Measurements from ENCODE around the gene FBL.
A peak's percentile ranks its signal among the peaks of the same experiment; 100 is the strongest.
"Not testable (repeated sequence)": the region's sequence is repeated elsewhere in the genome, so short reads cannot be mapped to it uniquely, and the experiment has no call there.

Gene FBL

DNA sequence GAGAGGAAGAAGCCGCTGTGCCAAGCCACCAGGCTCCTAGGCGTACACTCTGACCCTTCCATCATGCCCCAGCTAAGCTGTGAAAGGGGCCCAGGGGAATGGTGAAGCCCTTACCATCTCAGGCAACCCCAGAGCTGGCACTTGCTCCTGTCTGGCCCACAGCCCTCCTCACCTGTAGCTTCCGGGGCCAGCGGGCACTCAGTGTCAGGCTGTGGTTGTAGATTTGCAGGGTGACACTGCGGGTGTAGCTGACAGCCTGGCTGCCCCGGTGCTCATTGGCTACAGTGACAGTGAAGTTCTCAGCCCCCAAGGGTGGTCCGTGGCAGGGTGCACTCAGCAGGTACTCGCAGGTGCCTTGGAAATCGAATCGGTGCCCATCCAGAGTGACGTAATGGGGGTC is 30.3 kb upstream of the FBL start:
- DNase-seq (ENCODE audit: low spot score) = not testable (repeated sequence)

DNA sequence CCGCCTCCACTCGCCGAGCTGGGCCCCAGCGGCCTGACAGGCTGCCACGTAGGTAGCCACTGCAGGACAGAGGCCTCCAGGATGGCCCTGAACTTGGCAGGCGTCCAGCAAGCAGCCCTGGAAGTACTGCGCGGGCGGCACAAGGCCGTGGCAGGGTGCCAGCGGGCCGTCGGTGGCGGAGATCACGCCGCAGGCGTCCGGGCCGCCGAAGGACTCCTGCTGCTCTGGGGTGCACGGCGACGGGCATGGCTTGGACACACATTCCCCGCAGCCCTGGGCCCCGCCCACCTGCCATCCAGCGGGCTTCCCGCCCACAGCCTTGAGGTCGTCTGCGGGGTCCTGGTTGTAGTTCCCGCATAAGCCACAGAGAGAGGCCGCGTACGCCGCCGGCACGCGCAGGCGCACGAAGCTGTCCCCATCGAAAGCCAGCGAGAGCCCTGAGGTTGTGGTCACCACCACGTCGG is 29.3 kb upstream of the FBL start:
- DNase-seq (ENCODE audit: low spot score) = not testable (repeated sequence)

GRCh38 chr19:39874404-39874803 is 28.2 kb upstream of the FBL start:
- DNase-seq (ENCODE audit: low spot score) = no peak

DNA sequence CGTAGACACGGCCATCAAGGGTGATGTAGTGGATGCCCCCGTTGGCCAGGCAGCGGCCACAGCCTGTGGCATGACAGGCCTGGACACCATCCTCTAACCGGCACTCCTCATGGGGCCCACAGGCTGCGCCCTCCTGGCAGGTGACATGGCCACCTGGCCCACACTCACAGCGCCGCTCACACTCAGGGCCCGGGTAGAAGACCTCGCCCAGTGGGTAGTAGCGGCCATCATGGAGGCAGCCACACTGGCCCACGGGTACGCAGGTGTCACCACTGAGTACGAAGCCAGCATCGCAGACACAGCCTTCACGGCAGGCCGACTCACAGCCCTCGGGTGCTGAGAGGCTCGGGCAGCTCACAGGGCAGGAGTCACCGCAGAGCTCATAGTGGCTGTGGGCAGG is 27.2 kb upstream of the FBL start:
- DNase-seq (ENCODE audit: low spot score) = no peak

GRCh38 chr19:39871886-39872866 is 26.0 kb upstream of the FBL start:
- no peak for DNase-seq (ENCODE audit: low spot score)

GRCh38 chr19:39871362-39871761 is 25.2 kb upstream of the FBL start:
- DNase-seq (ENCODE audit: low spot score) = no peak

DNA sequence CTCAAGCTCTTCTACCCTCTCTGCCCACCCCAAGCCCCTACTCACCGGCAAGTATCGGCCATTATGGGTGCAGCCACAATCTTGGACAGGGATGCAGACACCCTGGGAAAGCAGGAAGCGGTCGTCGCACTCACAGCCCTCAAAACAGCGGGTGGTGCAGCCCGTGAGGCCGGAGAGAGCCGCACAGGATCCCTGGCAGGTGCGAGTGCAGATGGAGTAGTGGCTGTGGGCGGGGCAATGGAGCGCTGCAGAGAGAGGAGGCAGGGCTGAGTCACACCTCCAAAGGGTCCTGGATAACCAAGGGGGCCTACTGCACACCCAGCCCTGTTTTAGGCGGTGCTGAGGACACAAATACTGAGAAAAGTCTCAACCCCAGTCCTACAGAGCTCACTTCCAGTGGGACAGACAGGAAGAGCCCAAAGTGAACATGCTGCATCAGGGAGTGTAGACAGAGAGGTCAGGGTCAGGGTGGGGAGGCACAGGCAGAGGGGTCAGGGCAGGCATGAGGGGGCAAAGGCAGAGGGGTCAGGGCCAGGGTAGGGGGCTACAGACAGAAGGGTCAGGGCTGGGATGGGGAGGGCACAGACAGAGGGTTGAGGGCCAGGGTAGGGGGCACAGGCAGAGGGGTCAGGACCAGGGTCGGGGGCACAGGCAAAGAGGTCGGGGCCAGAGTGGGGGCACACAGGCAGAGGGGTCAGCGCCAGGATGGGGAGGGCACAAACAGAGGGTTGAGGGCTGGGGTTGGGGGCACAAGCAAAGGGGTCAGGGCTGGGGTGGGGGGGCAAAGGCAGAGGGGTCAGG is 24.2 kb upstream of the FBL start:
- DNase-seq (ENCODE audit: low spot score) = peak; percentile 91

- DNase-seq (ENCODE audit: low spot score) = no peak
These were observed 21.8 kb upstream of the FBL start for GRCh38 chr19:39867952-39868351.

DNA sequence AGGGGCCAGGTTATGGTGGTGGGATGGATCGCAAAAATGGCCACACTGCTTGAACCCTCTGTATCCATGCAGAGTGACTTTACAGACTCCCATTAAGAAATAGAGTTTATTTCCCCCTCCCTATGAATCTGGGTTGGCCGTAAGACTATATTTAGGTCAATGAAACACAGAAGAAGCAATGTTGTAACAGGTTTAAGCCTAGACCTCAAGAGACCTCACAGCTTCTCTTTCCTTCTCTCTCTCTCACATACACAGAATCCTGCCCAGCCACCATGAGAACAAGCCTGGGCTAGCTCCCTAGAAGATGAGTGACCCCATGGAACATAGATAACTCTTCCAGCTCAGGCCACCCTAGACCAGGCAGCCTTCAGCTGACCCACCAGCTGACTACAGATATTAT is 21.0 kb upstream of the FBL start:
- DNase-seq (ENCODE audit: low spot score) = no peak

DNA sequence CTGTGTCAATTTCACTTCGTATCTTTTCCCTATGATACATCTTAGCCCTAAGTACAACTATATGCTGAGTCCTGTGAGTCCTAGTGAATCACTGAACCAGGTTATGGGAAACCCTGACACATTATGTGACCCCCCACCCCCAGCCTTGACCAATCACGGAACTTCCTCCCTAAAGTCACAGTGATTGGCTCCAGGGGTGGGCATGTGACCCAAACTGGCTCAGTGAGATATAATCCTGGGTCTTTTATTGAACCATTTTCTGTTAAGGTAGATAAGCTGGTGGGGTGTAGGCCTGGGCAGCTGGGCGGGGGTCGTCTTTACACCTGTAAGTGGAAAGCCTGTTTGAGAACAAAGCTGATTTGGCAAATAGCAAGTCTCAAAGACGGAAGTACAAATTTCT is 19.8 kb upstream of the FBL start:
- no peak for DNase-seq (ENCODE audit: low spot score)

- no peak for DNase-seq (ENCODE audit: low spot score)
These were observed 19.0 kb upstream of the FBL start for GRCh38 chr19:39865186-39865585.

DNA sequence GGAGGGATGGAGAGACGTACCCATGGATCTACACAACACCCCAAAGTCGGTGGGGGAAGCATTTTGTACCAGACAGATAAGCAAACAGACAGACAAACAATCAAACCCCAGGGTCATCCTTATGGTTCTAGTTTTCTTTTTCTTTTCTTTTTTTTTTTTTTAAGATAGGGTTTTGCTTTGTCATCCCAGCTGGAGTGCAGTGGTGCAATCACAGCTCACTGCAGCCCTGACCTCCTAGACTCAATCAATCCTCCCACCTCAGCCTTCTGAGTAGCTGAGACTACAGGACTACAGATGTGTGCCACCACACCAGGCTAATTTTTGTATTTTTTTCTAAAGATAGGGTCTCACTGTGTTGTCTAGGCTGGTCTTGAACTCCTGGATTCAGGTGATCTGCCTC is 17.9 kb upstream of the FBL start:
- DNase-seq (ENCODE audit: low spot score) = no peak

DNA sequence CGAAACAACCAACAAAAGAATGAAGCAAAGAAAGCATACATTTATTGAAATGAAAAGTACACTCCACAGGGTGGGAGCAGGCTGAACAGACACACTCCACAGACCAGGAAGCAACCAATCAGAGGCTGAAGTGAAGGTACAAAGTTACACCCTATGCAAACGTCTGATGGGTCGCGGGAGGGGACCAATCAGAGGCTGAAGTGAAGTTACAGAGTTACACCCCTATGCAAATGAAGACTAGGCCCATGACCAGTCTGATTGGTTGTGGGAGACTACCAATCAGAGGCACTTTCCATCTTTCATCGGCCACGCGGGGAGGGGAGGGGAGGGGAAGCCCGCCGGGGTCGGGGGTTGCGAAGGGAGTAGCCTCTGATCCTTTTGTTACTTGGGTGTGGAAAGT is 12.4 kb upstream of the FBL start:
- peak; percentile 42 for DNase-seq (ENCODE audit: low spot score)

GRCh38 chr19:39852882-39853281 is 6.7 kb upstream of the FBL start:
- DNase-seq (ENCODE audit: low spot score) = no peak

DNA sequence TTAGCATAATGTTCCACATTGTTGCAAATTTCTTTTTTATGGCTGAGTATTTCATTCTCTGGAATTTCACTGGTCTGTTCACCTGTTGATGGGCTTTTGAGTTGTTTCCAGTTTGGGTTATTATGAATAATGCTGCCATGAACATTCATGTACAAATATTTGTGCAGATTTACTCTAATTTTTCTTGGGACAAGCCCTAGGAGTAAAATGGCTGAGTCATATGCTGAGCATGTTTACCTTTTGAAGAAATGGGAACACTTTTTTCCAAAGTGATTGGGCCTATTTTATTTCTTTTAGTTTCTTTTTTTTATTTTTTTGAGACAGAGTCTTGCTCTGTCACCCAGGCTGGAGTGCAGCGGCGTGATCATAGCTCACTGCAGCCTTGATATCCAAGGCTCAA is 4.7 kb upstream of the FBL start:
- DNase-seq (ENCODE audit: low spot score) = no peak

DNA sequence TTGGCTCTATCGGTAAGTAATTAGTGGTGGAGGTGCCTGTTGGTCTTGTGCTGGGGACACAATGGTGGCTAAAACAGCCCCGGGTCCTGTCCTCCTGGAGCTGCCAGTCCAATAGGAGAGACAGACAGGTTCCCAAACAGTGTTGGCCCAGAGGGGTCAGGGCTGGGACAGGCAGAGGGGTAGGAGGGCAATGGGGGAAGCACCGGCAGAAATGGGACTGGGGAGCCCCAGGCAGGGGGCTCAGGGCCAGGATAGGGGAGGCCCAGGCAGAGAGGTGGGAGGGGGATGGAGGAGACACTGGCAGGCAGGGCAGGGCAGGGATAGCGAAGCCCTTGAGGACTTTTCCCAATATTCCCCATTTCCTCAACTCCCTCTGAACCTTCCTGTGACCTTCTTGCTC is 2.2 kb upstream of the FBL start:
- no peak for DNase-seq (ENCODE audit: low spot score)

DNA sequence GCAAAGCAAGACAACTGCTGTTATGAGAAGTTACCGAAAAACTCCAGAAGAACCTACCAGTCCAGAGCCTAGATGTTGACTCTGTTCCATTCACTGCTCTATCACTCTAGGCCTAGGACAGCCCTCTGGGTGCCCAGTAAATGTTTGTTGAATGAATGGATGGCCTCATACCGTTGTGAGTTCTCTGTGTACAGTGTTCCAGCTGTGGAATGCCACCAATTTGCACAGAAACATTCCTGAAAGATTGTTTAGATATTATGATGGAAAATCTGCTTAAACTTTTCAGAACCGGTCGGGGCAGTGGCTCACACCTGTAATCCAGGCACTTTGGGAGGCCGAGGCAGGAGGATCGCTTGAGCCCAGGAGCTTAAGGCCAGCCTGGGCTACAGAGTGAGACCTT is 1.3 kb upstream of the FBL start:
- DNase-seq (ENCODE audit: low spot score) = no peak

GRCh38 chr19:39846678-39847486 is 703 bp upstream of the FBL start:
- no peak for DNase-seq (ENCODE audit: low spot score)

DNA sequence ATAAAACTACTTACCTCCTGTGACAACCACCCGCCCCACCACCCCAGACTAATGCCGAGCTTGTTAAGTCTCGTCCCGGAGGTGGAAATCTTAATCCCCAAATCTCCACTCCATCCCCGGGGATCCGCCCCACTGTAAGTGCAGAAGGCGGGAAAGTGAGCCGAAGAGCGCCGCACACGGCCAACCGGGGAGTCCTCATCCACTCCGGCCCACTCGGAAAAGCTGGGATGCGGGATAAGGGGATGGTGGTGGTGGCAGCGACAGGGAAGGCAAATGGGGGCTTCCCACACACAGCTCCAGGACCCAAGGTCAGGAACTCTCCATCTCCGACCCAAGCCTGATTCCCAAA is 621 bp downstream of the FBL start:
- DNase-seq (ENCODE audit: low spot score) = peak; percentile 26

- DNase-seq (ENCODE audit: low spot score) = no peak
These were observed 1.0 kb downstream of the FBL start for GRCh38 chr19:39845172-39845571.

DNA sequence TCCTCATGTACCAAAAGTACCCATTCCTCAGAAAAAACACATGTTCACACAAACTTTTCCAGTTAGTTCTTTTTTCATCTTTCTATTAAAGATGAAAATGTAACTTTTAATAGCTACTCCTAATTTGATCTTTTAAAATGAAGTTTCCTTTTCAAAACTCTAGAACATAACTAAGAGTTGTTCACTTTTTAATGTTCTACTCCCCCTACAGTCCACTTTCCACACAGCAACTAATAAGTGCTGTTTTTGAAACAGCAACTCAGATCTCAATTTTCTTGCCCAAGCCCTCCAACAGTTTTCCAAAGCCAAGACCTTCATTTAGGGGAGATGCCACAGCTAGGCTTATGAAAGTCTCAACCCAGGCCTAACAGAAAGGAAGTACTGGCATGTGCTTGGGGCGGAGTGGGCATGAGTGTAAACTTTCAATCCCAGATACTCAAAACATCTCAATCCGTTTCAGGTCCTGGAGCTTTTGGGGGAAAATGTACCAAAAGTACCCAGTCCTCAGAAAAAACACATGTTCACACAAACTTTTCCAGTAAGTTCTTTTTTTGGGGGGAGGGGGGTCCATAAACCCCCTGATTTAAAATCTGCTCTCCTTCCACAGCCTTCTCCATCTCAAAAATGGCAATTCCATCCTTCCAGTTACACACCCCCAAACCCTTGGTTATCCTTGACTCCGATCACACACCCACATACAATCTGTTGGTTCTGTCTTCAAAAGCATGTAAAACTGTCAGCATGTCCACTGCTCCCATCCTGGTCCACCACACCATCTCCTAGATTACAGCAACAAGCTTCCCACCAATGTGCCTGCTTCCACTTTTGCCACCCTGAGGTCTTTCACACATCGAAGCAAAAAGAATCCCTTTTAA is 2.0 kb downstream of the FBL start:
- no peak for DNase-seq (ENCODE audit: low spot score)
